SKM-1 (cell line): ENCODE results near the gene RIPOR2.

Experiments used
- DNase-seq: peaks from one replicate; lab custom pipeline; 2025; ENCODE audit not compliant: unreplicated experiment; lab: John Stamatoyannopoulos, UW

Gene RIPOR2

GRCh38 chr6:24935366-24936152 is at the start of gene RIPOR2:
TSS of gene RIPOR2 (minus strand) at chr6:24935960. CDS start at chr6:24935898, 62 bp downstream.
- DNase-seq = peak; percentile 84

- DNase-seq = no peak
Measured at GRCh38 chr6:24985323-24985722, 49.6 kb upstream of the RIPOR2 start.

GRCh38 chr6:24982231-24982630 is 46.5 kb upstream of the RIPOR2 start:
- no peak for DNase-seq

- no peak for DNase-seq
Measured at GRCh38 chr6:24981386-24981760, 45.6 kb upstream of the RIPOR2 start.

- DNase-seq = no peak
Measured at GRCh38 chr6:24980507-24981385, 45.0 kb upstream of the RIPOR2 start.

GRCh38 chr6:24979176-24979575 is 43.4 kb upstream of the RIPOR2 start:
- no peak for DNase-seq

GRCh38 chr6:24974182-24975171 is 38.7 kb upstream of the RIPOR2 start:
- no peak for DNase-seq

GRCh38 chr6:24972311-24972958 is 36.7 kb upstream of the RIPOR2 start:
- no peak for DNase-seq

- DNase-seq = no peak
Measured at GRCh38 chr6:24971067-24971466, 35.3 kb upstream of the RIPOR2 start.

- no peak for DNase-seq
Measured at GRCh38 chr6:24969343-24969860, 33.6 kb upstream of the RIPOR2 start.

- DNase-seq = no peak
Measured at GRCh38 chr6:24968783-24969182, 33.0 kb upstream of the RIPOR2 start.

GRCh38 chr6:24967211-24967610 is 31.5 kb upstream of the RIPOR2 start:
- no peak for DNase-seq

GRCh38 chr6:24966381-24966780 is 30.6 kb upstream of the RIPOR2 start:
- DNase-seq = no peak

- DNase-seq = no peak
Measured at GRCh38 chr6:24963887-24964570, 28.3 kb upstream of the RIPOR2 start.

GRCh38 chr6:24963339-24963738 is 27.6 kb upstream of the RIPOR2 start:
- no peak for DNase-seq

- no peak for DNase-seq
Measured at GRCh38 chr6:24961852-24962251, 26.1 kb upstream of the RIPOR2 start.

GRCh38 chr6:24960991-24961475 is 25.3 kb upstream of the RIPOR2 start:
- no peak for DNase-seq

GRCh38 chr6:24959319-24959718 is 23.6 kb upstream of the RIPOR2 start:
- peak; percentile 21 for DNase-seq

GRCh38 chr6:24957199-24957598 is 21.4 kb upstream of the RIPOR2 start:
- DNase-seq = no peak
